Activated T-helper 2 cell treated with anti-CD3 and anti-CD28 coated beads, Interferon-gamma antibody, Interleukin-2, Interleukin-4, amounts not matched to agents 10 μg/mL and 5 μg/mL and 100 μg/mL, durations not matched to agents 14 hours and 24 hours and 36 hours (primary cell): ENCODE measurements around the gene PCDHGA9. TPM values are rescaled to one million over a fixed set of nuclear protein-coding genes. Genes with fewer than 3 reads are reported as not detected.

Experiments
- DNase-seq: peaks from one replicate; pipeline ENCODE4 v3.0.0; 2021; ENCODE audit warnings: low spot score
- H3K27ac Mint-ChIP-seq: one replicate; pipeline ENCODE4 v1.8.0; 2021; ENCODE audit warnings: mixed read lengths
- H3K27me3 Mint-ChIP-seq: one replicate; pipeline ENCODE4 v1.8.0; 2021; ENCODE audit warnings: low read depth, mixed read lengths
- H3K36me3 Mint-ChIP-seq: one replicate; pipeline ENCODE4 v1.8.0; 2021; ENCODE audit warnings: low read depth, mixed read lengths
- H3K4me1 Mint-ChIP-seq: one replicate; pipeline ENCODE4 v1.8.0; 2021; ENCODE audit warnings: low read depth, mixed read lengths
- H3K4me3 Mint-ChIP-seq: one replicate; pipeline ENCODE4 v1.8.0; 2021; ENCODE audit warnings: low read depth, mild to moderate bottlenecking, moderate library complexity, mixed read lengths
- H3K9me3 Mint-ChIP-seq: one replicate; pipeline ENCODE4 v1.8.0; 2021; ENCODE audit warnings: mixed read lengths
- intact Hi-C: fragments of 100-400 bp; cut with micrococcal nuclease; formaldehyde crosslinking; loops from one replicate; pipeline ENCODE4 v1.15.1; 2023
- total RNA-seq: library from RNA; stranded (reverse); gene quantifications from 2 replicates; pipeline ENCODE4 v1.2.3, GENCODE V29; 2022

PCDHGA9 gene
- 0.23 and 0.32 TPM in 2 replicates for total RNA-seq

DNA sequence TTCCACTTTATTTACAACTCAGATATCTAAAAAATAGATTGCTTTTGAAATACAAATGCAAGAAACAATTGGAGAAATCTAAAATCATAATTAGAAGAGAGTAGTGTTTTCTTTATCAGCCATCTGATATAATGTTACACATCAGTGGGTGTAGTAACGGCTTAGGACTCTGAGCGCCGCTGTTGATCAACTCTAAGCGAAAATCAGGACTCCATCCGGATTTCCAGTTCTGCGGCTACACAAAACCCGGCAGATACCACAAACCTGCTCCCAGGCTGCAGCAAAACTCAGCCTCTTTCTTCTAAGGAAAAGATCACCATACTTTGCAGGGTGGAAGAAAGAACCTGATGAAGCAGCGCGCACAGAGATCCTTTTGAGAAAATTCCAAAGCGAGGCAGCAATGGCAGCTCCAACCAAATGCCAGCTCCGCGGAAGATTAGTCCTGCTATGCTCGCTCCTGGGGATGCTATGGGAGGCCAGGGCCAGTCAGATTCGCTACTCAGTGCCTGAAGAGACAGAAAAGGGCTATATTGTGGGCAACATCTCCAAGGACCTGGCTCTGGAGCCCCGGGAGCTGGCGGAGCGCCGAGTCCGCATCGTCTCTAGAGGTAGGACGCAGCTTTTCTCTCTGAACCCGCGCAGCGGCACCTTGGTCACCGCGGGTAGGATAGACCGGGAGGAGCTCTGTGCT is at the start of gene PCDHGA9:
TSS of gene PCDHGA9 (plus strand) at position 226 of the 691 bp plus-strand sequence. CDS start at position 401, 175 bp downstream.
- no peak for DNase-seq
- no peaks in the 10 kb centered on the region for H3K4me1 Mint-ChIP-seq
- no peaks in the 10 kb centered on the region for H3K36me3 Mint-ChIP-seq
- no peak within 1 kb of the TSS for H3K27ac Mint-ChIP-seq
- peaks cover 30% of the 10 kb centered on the region for H3K27me3 Mint-ChIP-seq
- no peak within 1 kb of the TSS for H3K4me3 Mint-ChIP-seq
- intact Hi-C loops = no loop called here
- peaks cover 29% of the 10 kb centered on the region for H3K9me3 Mint-ChIP-seq

GRCh38 chr5:141354900-141355469 is 47.6 kb upstream of the PCDHGA9 start, which contains the start of gene PCDHGA4:
PCDHGA4 (plus strand) TSS chr5:141355021; CDS start chr5:141355108, 87 bp downstream.
- peaks cover 23% of the 10 kb centered on the region for H3K9me3 Mint-ChIP-seq
- H3K36me3 Mint-ChIP-seq = no peaks in the 10 kb centered on the region
- no peak for DNase-seq
- H3K27ac Mint-ChIP-seq = no peak within 1 kb of the TSS
- peaks cover 20% of the 10 kb centered on the region for H3K27me3 Mint-ChIP-seq
- H3K4me1 Mint-ChIP-seq = peaks cover 6% of the 10 kb centered on the region
- H3K4me3 Mint-ChIP-seq = peak within 1 kb of the TSS; percentile 39
- intact Hi-C loops = loop anchor here (5.0 to 10.0 kb wide), 4 partner anchors 67 to 202 kb away; partner anchors contain the start of gene PCDHGA11

DNA sequence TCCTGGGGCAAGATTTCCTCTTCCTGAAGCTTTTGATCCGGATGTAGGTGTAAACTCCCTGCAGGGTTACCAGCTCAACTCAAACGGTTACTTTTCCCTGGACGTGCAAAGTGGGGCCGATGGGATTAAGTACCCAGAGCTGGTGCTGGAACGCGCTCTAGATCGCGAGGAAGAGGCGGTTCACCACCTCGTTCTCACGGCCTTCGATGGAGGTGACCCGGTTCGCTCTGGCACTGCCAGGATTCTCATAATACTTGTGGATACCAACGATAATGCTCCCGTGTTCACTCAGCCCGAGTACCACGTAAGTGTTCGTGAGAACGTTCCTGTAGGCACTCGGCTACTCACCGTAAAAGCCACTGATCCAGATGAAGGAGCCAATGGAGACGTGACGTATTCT is 46.9 kb upstream of the PCDHGA9 start:
- H3K27me3 Mint-ChIP-seq = peaks cover 20% of the 10 kb centered on the region
- peaks cover 21% of the 10 kb centered on the region for H3K9me3 Mint-ChIP-seq
- intact Hi-C loops = loop anchor here (5.0 to 10.0 kb wide), 4 partner anchors 67 to 202 kb away; partner anchors contain the start of gene PCDHGA11
- H3K4me1 Mint-ChIP-seq = peaks cover 2% of the 10 kb centered on the region
- no peak for DNase-seq
- H3K4me3 Mint-ChIP-seq = no peak overlapping the region
- no peak overlapping the region for H3K27ac Mint-ChIP-seq
- peaks cover 1% of the 10 kb centered on the region for H3K36me3 Mint-ChIP-seq

DNA sequence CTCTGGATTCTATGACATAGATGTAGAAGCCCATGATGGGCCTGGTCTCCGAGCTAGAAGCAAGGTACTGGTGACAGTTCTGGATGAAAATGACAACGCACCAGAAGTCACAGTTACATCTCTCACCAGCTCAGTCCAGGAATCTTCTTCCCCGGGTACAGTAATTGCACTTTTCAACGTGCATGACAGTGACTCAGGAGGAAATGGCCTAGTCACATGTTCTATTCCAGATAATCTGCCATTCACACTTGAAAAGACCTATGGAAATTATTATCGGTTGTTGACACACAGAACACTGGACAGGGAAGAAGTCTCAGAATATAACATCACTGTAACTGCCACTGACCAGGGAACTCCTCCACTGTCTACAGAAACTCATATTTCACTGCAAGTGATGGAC is 46.4 kb upstream of the PCDHGA9 start:
- Mint-ChIP-seq H3K27ac (no peak overlapping the region), H3K4me3 (no peak overlapping the region), H3K9me3 (peaks cover 26% of the 10 kb centered on the region), H3K27me3 (peaks cover 24% of the 10 kb centered on the region), H3K4me1 (peaks cover 2% of the 10 kb centered on the region), H3K36me3 (peaks cover 3% of the 10 kb centered on the region)
- DNase-seq = no peak
- intact Hi-C loops = loop anchor here (5.0 to 10.0 kb wide), 4 partner anchors 66 to 201 kb away; partner anchors contain the start of gene PCDHGA11

DNA sequence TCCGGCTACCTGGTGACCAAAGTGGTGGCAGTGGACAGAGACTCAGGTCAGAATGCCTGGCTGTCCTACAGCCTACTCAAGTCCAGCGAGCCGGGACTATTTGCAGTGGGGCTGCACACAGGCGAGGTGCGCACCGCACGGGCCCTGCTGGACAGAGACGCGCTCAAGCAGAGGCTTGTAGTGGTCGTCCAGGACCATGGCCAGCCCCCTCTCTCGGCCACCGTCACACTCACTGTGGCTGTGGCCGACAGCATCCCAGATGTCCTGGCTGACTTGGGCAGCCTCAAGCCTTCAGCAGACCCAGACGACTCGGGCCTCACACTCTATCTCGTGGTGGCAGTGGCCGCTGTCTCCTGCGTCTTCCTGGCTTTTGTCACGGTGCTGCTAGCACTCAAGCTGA is 45.6 kb upstream of the PCDHGA9 start:
- no peak for DNase-seq
- peaks cover 3% of the 10 kb centered on the region for H3K36me3 Mint-ChIP-seq
- intact Hi-C loops = loop anchor here (5.0 to 10.0 kb wide), 4 partner anchors 65 to 200 kb away; partner anchors contain the start of gene PCDHGA11
- peaks cover 31% of the 10 kb centered on the region for H3K9me3 Mint-ChIP-seq
- peaks cover 2% of the 10 kb centered on the region for H3K4me1 Mint-ChIP-seq
- H3K27ac Mint-ChIP-seq = no peak overlapping the region
- H3K27me3 Mint-ChIP-seq = peaks cover 27% of the 10 kb centered on the region
- H3K4me3 Mint-ChIP-seq = no peak overlapping the region

- intact Hi-C loops = loop anchor here (5.0 to 10.0 kb wide), 4 partner anchors 62 to 197 kb away; partner anchors contain the start of gene PCDHGA11
- H3K4me3 Mint-ChIP-seq = peak within 1 kb of the TSS; percentile 85
- peaks cover 2% of the 10 kb centered on the region for H3K4me1 Mint-ChIP-seq
- H3K27ac Mint-ChIP-seq = peak within 1 kb of the TSS; percentile 62
- H3K27me3 Mint-ChIP-seq = peaks cover 34% of the 10 kb centered on the region
- no peak for DNase-seq
- peaks cover 6% of the 10 kb centered on the region for H3K36me3 Mint-ChIP-seq
- H3K9me3 Mint-ChIP-seq = peaks cover 52% of the 10 kb centered on the region
Measured at GRCh38 chr5:141359790-141360426, 42.7 kb upstream of the PCDHGA9 start, which contains the start of gene PCDHGB2. PCDHGB2 (plus strand) TSS chr5:141359994; CDS start chr5:141360136, 142 bp downstream.

GRCh38 chr5:141360685-141361084 is 41.9 kb upstream of the PCDHGA9 start:
- intact Hi-C loops = no loop called here
- peaks cover 6% of the 10 kb centered on the region for H3K36me3 Mint-ChIP-seq
- no peak overlapping the region for H3K27ac Mint-ChIP-seq
- H3K4me3 Mint-ChIP-seq = peak overlapping the region; percentile 85
- H3K9me3 Mint-ChIP-seq = peaks cover 55% of the 10 kb centered on the region
- DNase-seq = no peak
- peaks cover 37% of the 10 kb centered on the region for H3K27me3 Mint-ChIP-seq
- peaks cover 2% of the 10 kb centered on the region for H3K4me1 Mint-ChIP-seq

GRCh38 chr5:141362719-141363118 is 39.9 kb upstream of the PCDHGA9 start:
- Mint-ChIP-seq H3K36me3 (peaks cover 6% of the 10 kb centered on the region), H3K27ac (no peak overlapping the region)
- DNase-seq = no peak

GRCh38 chr5:141363952-141364660 is 38.5 kb upstream of the PCDHGA9 start, which contains the start of gene PCDHGA5:
PCDHGA5 (plus strand) TSS chr5:141364162; CDS start chr5:141364331, 169 bp downstream.
- peaks cover 52% of the 10 kb centered on the region for H3K9me3 Mint-ChIP-seq
- peaks cover 30% of the 10 kb centered on the region for H3K27me3 Mint-ChIP-seq
- peaks cover 6% of the 10 kb centered on the region for H3K36me3 Mint-ChIP-seq
- DNase-seq = no peak
- peaks cover 2% of the 10 kb centered on the region for H3K4me1 Mint-ChIP-seq
- no peak within 1 kb of the TSS for H3K27ac Mint-ChIP-seq
- H3K4me3 Mint-ChIP-seq = no peak within 1 kb of the TSS
- intact Hi-C loops = no loop called here

More at GRCh38 chr5:141362719-141363118, 39.9 kb upstream of the PCDHGA9 start:
- Mint-ChIP-seq H3K9me3 (peaks cover 55% of the 10 kb centered on the region), H3K4me1 (peaks cover 2% of the 10 kb centered on the region), H3K27me3 (peaks cover 33% of the 10 kb centered on the region), H3K4me3 (no peak overlapping the region)
- intact Hi-C loops = no loop called here

DNA sequence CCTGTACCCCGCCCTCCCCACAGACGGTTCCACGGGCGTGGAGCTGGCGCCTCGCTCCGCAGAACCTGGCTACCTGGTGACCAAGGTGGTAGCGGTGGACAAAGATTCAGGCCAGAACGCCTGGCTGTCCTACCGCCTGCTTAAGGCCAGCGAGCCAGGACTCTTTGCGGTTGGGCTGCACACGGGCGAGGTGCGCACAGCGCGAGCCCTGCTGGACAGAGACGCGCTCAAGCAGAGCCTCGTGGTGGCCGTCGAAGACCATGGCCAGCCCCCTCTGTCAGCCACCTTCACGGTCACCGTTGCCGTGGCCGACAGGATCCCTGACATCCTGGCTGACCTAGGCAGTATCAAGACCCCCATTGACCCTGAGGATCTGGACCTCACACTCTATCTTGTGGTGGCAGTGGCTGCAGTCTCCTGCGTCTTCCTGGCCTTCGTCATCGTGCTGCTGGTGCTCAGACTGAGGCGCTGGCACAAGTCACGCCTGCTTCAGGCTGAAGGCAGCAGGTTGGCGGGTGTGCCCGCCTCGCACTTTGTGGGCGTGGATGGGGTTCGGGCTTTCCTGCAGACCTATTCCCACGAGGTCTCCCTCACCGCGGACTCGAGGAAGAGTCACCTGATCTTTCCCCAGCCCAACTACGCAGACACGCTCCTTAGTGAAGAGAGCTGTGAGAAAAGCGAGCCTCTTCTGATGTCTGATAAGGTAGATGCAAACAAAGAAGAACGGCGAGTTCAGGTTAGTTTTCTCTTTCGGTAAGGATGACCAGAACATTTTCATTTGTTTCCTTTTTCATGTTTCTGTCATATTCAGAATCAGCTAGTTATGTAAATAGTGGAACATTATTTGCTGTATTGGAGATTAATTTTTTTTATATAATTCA is 36.3 kb upstream of the PCDHGA9 start:
- Mint-ChIP-seq H3K9me3 (peaks cover 45% of the 10 kb centered on the region), H3K27ac (no peak overlapping the region), H3K4me1 (peaks cover 1% of the 10 kb centered on the region), H3K4me3 (no peak overlapping the region), H3K27me3 (peaks cover 30% of the 10 kb centered on the region), H3K36me3 (peaks cover 3% of the 10 kb centered on the region)
- no peak for DNase-seq
- intact Hi-C loops = no loop called here

- Mint-ChIP-seq H3K27ac (no peak within 1 kb of the TSS), H3K36me3 (peaks cover 5% of the 10 kb centered on the region), H3K27me3 (peaks cover 19% of the 10 kb centered on the region), H3K9me3 (peaks cover 37% of the 10 kb centered on the region), H3K4me1 (peaks cover 1% of the 10 kb centered on the region), H3K4me3 (peak within 1 kb of the TSS; percentile 77)
- DNase-seq = no peak
- intact Hi-C loops = no loop called here
Measured at GRCh38 chr5:141369994-141370848, 32.4 kb upstream of the PCDHGA9 start, which contains the start of gene PCDHGB3. PCDHGB3 (plus strand) TSS chr5:141370242; CDS start chr5:141370395, 153 bp downstream.
